Measurements from ENCODE around the gene APLNR. TPM values are rescaled to one million over a fixed set of nuclear protein-coding genes. Genes with fewer than 3 reads are reported as not detected.
A peak's percentile ranks its signal among the peaks of the same experiment; 100 is the strongest.

APLNR gene
- total RNA-seq, 1 donor from 2014 or later: 48.8 TPM

DNA sequence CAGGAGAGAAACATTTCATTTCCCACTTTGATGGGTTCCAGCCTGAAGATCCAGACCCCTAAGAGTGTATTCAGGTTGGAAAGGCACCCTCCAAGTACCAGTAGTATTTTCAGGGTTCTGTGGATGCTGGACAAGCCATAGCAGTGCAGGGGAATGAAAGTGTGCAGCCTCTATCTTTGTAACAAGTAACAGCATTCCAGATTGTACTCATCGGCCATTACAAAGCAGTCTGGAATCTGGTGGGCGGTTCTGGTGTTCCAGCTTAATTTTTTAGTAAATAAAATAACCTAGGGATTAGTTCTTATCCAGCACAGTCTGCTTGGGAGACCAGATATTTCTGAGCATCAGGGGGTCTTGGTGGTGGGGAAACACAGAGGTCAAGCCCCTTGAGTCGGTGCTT lies 22.6 kb downstream of the APLNR start:
- no peak overlapping the region for H3K4me3 Mint-ChIP-seq (ENCODE audit: unreplicated experiment)
- TF ChIP-seq, protein P1, sequence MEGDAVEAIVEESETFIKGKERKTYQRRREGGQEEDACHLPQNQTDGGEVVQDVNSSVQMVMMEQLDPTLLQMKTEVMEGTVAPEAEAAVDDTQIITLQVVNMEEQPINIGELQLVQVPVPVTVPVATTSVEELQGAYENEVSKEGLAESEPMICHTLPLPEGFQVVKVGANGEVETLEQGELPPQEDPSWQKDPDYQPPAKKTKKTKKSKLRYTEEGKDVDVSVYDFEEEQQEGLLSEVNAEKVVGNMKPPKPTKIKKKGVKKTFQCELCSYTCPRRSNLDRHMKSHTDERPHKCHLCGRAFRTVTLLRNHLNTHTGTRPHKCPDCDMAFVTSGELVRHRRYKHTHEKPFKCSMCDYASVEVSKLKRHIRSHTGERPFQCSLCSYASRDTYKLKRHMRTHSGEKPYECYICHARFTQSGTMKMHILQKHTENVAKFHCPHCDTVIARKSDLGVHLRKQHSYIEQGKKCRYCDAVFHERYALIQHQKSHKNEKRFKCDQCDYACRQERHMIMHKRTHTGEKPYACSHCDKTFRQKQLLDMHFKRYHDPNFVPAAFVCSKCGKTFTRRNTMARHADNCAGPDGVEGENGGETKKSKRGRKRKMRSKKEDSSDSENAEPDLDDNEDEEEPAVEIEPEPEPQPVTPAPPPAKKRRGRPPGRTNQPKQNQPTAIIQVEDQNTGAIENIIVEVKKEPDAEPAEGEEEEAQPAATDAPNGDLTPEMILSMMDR (IDR thresholded peaks at IDR 0.05; ENCODE audit: unreplicated experiment): no peak
- H3K9me3 Mint-ChIP-seq (ENCODE audit: unreplicated experiment): no peaks in the 10 kb centered on the region
- peaks cover 10% of the 10 kb centered on the region for H3K27me3 Mint-ChIP-seq (ENCODE audit: unreplicated experiment)
- no peaks in the 10 kb centered on the region for H3K36me3 Mint-ChIP-seq (ENCODE audit: low read depth, unreplicated experiment)
- no peak overlapping the region for H3K27ac Mint-ChIP-seq (ENCODE audit: unreplicated experiment)
- DNase-seq (ENCODE audit: low spot score): no peak
- H3K4me1 Mint-ChIP-seq (ENCODE audit: unreplicated experiment): peaks cover 41% of the 10 kb centered on the region

DNA sequence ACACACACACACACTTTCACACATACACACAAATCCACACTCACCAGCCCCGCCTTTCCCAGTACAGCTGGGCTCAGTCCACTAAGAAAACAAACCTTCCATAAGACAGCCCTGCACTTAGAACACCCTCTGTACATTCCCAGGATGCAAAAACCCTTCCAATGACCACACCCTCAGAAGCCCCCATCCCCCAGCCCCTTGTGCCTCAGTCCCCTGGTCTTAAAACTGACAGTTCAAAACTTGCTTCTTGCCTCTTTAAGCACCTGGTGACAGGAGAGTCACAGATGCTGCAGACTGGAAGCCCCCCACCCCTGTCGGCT lies 23.0 kb downstream of the APLNR start:
- no peak overlapping the region for H3K4me3 Mint-ChIP-seq (ENCODE audit: unreplicated experiment)
- H3K27me3 Mint-ChIP-seq (ENCODE audit: unreplicated experiment): peaks cover 13% of the 10 kb centered on the region
- DNase-seq (ENCODE audit: low spot score): no peak
- H3K27ac Mint-ChIP-seq (ENCODE audit: unreplicated experiment): no peak overlapping the region
- TF ChIP-seq, protein P1 (IDR thresholded peaks at IDR 0.05; ENCODE audit: unreplicated experiment): no peak
- H3K36me3 Mint-ChIP-seq (ENCODE audit: low read depth, unreplicated experiment): no peaks in the 10 kb centered on the region
- H3K9me3 Mint-ChIP-seq (ENCODE audit: unreplicated experiment): no peaks in the 10 kb centered on the region
- H3K4me1 Mint-ChIP-seq (ENCODE audit: unreplicated experiment): peaks cover 41% of the 10 kb centered on the region

DNA sequence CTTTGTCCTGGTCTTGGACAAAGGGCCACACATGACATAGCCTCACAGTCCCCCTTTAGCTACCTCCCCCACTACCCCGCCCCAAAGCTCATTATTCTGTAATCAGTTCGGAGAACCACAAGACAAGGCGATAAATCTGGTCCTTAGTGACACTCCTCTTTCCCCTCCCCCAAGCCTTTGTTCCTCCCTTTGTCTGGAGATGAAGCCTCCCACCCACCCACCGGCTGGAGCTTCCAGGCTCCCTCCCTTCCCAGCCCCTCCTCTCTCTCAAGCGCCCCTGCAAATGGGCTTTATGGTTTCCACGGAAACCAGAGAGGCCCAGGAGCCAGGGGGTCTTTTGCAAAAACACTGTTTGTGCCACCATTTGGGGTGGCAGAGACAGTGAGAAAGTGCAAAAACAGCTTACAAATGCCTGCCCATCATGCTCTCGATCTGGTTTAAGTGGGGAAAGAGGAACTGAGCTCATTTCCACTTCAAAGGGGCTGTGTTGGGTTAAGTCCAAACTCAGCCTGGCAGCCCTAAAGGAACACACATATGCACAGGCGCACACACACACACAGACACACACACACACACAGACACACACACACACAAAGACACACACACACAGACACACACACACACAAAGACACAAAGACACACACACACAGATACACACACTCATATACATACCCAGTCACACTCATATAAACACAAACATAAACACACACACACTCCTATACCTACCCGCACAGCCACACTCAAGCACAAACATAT lies 23.5 kb downstream of the APLNR start:
- Mint-ChIP-seq H3K27me3 (ENCODE audit: unreplicated experiment) (peaks cover 13% of the 10 kb centered on the region), H3K4me1 (ENCODE audit: unreplicated experiment) (peaks cover 40% of the 10 kb centered on the region), H3K4me3 (ENCODE audit: unreplicated experiment) (no peak overlapping the region), H3K9me3 (ENCODE audit: unreplicated experiment) (no peaks in the 10 kb centered on the region), H3K36me3 (ENCODE audit: low read depth, unreplicated experiment) (no peaks in the 10 kb centered on the region), H3K27ac (ENCODE audit: unreplicated experiment) (no peak overlapping the region)
- TF ChIP-seq, protein P1 (IDR thresholded peaks at IDR 0.05; ENCODE audit: unreplicated experiment): no peak
- DNase-seq (ENCODE audit: low spot score): peak; percentile 56

DNA sequence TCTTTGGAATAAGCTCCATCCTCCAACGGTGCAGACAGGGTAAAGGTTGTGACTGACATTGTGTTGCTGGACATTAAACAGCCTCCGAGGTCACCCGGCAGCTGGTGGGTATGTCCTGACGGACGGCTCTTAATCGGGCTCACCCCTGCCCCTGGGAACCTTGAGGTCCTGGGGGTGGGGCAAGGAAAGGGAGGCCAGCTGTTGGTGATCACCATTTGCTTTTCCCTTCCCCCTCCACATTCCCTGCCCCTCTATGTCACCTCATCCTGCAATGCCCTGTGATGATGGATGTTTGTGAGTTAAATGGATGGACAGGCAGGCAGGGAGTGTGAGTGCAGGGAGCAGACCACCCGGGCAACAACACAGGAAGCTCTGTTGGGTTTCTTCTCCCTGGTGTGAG lies 26.3 kb downstream of the APLNR start:
- TF ChIP-seq, protein P1 (IDR thresholded peaks at IDR 0.05; ENCODE audit: unreplicated experiment): no peak
- Mint-ChIP-seq H3K4me3 (ENCODE audit: unreplicated experiment) (no peak overlapping the region), H3K9me3 (ENCODE audit: unreplicated experiment) (no peaks in the 10 kb centered on the region), H3K27ac (ENCODE audit: unreplicated experiment) (peak overlapping the region; percentile 67), H3K4me1 (ENCODE audit: unreplicated experiment) (peaks cover 51% of the 10 kb centered on the region), H3K27me3 (ENCODE audit: unreplicated experiment) (peaks cover 22% of the 10 kb centered on the region), H3K36me3 (ENCODE audit: low read depth, unreplicated experiment) (peaks cover 6% of the 10 kb centered on the region)
- no peak for DNase-seq (ENCODE audit: low spot score)

DNA sequence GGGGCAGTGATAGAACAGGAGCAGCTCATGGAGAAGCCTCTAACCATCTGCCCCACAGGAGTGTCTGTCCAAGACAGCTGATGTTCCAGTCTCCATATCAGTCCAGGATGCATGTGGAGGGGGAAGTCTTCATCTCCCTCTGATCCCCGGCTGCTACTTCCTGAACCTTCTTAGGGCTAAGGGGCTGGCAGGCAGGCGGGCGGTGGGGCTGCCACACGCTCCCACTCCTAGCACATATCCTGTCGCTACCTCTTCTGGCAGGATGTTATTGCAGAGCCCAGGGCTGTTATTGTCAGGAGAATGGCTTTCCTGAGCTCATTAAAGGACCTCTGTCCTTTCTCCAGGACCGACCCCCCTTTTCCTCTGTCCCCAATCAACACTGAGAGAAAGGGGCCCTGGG lies 29.9 kb downstream of the APLNR start:
- Mint-ChIP-seq H3K27ac (ENCODE audit: unreplicated experiment) (peak overlapping the region; percentile 79), H3K4me3 (ENCODE audit: unreplicated experiment) (peak overlapping the region; percentile 31), H3K36me3 (ENCODE audit: low read depth, unreplicated experiment) (peaks cover 6% of the 10 kb centered on the region), H3K4me1 (ENCODE audit: unreplicated experiment) (peaks cover 63% of the 10 kb centered on the region), H3K9me3 (ENCODE audit: unreplicated experiment) (no peaks in the 10 kb centered on the region), H3K27me3 (ENCODE audit: unreplicated experiment) (peaks cover 31% of the 10 kb centered on the region)
- TF ChIP-seq, protein P1 (IDR thresholded peaks at IDR 0.05; ENCODE audit: unreplicated experiment): no peak
- peak; percentile 48 for DNase-seq (ENCODE audit: low spot score)
